ENCODE results near the gene GCN1.

DNA sequence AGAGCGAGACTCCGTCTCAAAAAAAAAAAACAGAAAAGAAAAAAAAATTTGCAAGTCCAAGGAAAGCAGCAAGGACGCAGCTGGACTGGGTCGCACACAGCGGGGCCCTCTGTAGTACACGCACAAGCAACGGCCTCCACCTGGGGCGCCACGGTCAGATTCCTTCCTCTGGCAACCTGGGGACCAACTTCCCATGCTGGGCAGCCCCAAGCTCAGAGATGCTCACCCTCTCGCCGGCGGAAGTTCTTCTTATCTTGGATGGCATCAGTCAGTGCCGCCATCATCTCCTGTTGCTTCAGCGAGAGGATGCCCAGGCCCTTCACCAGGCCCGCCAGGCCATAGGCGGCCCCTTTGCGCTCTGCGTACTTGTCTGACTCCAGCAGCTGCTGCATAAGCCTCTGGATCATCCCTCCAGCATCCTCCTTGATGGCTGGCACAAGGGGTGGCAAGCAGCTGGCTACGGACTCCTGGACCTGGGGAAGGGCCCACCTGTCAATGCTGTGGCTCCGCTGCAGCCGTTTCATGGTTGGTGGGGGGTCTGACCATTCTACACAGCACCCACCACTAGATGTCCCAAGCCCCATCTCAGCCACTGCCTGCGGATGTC lies 43.5 kb downstream of the GCN1 start:
- TF ChIP-seq, protein P1, sequence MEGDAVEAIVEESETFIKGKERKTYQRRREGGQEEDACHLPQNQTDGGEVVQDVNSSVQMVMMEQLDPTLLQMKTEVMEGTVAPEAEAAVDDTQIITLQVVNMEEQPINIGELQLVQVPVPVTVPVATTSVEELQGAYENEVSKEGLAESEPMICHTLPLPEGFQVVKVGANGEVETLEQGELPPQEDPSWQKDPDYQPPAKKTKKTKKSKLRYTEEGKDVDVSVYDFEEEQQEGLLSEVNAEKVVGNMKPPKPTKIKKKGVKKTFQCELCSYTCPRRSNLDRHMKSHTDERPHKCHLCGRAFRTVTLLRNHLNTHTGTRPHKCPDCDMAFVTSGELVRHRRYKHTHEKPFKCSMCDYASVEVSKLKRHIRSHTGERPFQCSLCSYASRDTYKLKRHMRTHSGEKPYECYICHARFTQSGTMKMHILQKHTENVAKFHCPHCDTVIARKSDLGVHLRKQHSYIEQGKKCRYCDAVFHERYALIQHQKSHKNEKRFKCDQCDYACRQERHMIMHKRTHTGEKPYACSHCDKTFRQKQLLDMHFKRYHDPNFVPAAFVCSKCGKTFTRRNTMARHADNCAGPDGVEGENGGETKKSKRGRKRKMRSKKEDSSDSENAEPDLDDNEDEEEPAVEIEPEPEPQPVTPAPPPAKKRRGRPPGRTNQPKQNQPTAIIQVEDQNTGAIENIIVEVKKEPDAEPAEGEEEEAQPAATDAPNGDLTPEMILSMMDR (tag by site-specific recombination; IDR thresholded peaks at IDR 0.05): no peak
- TF ChIP-seq ZNF660 (tag by site-specific recombination; IDR thresholded peaks at IDR 0.05) (no peak), ZNF426 (tag by site-specific recombination; IDR thresholded peaks at IDR 0.05) (no peak), ZNF473 (tag by site-specific recombination; IDR thresholded peaks at IDR 0.05) (no peak), ZNF354C (tag by site-specific recombination; IDR thresholded peaks at IDR 0.05; ENCODE audit: borderline replicate concordance, low read depth) (no peak), OVOL3 (tag by site-specific recombination; IDR thresholded peaks at IDR 0.05) (no peak)
- TF ChIP-seq, protein P2, sequence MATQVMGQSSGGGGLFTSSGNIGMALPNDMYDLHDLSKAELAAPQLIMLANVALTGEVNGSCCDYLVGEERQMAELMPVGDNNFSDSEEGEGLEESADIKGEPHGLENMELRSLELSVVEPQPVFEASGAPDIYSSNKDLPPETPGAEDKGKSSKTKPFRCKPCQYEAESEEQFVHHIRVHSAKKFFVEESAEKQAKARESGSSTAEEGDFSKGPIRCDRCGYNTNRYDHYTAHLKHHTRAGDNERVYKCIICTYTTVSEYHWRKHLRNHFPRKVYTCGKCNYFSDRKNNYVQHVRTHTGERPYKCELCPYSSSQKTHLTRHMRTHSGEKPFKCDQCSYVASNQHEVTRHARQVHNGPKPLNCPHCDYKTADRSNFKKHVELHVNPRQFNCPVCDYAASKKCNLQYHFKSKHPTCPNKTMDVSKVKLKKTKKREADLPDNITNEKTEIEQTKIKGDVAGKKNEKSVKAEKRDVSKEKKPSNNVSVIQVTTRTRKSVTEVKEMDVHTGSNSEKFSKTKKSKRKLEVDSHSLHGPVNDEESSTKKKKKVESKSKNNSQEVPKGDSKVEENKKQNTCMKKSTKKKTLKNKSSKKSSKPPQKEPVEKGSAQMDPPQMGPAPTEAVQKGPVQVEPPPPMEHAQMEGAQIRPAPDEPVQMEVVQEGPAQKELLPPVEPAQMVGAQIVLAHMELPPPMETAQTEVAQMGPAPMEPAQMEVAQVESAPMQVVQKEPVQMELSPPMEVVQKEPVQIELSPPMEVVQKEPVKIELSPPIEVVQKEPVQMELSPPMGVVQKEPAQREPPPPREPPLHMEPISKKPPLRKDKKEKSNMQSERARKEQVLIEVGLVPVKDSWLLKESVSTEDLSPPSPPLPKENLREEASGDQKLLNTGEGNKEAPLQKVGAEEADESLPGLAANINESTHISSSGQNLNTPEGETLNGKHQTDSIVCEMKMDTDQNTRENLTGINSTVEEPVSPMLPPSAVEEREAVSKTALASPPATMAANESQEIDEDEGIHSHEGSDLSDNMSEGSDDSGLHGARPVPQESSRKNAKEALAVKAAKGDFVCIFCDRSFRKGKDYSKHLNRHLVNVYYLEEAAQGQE (tag by site-specific recombination; IDR thresholded peaks at IDR 0.05): no peak
- TF ChIP-seq, protein P3, sequence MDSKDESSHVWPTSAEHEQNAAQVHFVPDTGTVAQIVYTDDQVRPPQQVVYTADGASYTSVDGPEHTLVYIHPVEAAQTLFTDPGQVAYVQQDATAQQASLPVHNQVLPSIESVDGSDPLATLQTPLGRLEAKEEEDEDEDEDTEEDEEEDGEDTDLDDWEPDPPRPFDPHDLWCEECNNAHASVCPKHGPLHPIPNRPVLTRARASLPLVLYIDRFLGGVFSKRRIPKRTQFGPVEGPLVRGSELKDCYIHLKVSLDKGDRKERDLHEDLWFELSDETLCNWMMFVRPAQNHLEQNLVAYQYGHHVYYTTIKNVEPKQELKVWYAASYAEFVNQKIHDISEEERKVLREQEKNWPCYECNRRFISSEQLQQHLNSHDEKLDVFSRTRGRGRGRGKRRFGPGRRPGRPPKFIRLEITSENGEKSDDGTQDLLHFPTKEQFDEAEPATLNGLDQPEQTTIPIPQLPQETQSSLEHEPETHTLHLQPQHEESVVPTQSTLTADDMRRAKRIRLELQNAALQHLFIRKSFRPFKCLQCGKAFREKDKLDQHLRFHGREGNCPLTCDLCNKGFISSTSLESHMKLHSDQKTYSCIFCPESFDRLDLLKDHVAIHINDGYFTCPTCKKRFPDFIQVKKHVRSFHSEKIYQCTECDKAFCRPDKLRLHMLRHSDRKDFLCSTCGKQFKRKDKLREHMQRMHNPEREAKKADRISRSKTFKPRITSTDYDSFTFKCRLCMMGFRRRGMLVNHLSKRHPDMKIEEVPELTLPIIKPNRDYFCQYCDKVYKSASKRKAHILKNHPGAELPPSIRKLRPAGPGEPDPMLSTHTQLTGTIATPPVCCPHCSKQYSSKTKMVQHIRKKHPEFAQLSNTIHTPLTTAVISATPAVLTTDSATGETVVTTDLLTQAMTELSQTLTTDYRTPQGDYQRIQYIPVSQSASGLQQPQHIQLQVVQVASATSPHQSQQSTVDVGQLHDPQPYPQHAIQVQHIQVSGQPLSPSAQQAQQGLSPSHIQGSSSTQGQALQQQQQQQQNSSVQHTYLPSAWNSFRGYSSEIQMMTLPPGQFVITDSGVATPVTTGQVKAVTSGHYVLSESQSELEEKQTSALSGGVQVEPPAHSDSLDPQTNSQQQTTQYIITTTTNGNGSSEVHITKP (tag by site-specific recombination; IDR thresholded peaks at IDR 0.05): no peak
